Fibroblast of the conjunctiva (primary cell): ENCODE measurements around the gene MINDY4B.

ENCODE experiments used
- DNase-seq: peaks from one replicate; pipeline ENCODE4 v3.0.0-alpha.2; 2010; ENCODE audit warnings: low read depth

MINDY4B gene

DNA sequence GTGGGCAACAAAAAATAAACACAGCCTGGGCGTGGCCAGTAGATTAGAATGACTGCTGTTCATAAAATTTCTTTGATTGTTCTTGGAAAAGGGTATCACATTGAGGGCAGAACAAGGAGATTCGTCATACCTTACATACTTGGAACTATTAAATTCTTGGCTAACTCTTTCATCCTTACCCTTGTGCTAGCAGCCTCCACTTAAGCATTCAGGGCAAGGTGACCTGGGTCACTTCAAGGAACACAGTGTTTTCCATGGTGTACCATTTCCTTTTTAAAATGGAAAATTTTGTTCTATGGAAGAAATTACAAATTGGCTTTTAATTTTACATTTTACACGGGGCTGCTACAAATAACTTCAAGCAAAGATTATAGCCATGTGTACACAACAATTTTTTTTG is 60.8 kb downstream of the MINDY4B start:
- DNase-seq = no peak

DNA sequence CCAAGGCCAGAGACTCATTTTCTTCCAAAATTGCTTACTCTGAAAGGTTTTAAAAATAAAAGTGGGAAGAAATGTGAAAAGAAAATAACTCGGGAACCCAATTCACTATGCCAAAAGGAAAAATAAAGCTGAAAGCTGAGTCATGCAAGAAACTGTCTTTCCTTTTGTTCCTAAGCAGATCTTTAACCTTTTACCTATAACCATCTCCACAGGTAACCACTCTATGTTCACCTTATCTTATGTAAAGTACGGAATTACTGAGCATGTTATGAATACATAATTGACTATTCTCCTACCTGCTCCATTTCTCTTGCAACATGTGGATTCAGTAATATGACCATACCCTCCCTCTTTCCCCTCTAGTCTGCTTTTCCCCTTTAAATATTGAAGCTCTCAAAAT is 62.0 kb downstream of the MINDY4B start:
- no peak for DNase-seq

DNA sequence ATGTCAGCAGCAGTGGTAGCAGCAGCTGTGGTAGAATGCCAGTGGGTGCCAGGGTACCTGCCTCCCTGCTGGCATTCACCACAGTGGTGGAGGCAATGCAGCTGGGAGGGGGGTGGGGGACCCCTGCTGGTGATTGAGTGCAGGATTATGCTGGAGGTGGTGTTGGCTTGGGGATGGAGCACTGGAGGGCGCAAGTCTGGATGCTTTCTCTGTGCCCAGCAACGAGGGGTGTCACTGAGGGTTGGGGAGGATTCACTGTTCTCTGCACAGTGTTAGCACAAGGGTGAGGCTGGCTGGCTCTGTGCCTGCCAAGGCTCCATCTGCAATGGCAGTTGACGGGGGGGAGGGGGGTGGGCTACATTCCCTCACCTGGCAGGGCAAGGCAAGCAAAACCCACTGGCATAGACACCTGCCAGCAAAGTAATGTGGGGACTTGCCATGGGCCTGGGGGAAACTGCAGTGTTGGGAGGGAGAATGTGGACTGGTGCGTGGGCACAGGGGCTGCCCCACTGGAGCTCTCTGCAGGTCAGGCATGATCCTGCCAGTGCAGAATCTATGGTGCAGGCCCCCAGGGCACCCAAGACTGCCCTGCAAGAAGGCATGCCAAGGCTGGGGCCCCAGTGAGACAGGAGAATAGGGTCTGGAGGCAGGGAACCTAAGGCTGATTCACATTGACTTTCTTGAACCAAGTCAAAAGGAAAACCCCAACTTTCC is 64.3 kb downstream of the MINDY4B start:
- no peak for DNase-seq

DNA sequence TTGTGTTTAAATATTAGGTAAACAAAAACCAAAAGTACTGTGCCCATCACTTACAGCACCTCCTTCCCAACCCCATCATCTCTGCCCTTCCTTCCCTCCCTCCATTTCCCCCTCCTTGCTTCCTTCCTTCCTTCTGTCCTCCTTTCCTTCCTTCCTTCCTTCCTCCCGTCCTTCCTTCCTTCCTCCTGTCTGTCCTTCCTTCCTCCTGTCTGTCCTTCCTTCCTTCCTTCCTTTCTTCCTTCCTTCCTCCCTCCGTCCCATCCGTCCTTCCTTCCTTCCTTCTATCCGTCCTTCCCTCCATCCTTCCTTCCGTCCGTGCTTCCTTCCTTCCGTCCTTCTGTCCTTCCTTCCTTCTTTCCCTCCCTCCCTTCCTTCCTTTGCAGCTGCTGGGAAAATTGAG is 74.5 kb downstream of the MINDY4B start:
- no peak for DNase-seq

DNA sequence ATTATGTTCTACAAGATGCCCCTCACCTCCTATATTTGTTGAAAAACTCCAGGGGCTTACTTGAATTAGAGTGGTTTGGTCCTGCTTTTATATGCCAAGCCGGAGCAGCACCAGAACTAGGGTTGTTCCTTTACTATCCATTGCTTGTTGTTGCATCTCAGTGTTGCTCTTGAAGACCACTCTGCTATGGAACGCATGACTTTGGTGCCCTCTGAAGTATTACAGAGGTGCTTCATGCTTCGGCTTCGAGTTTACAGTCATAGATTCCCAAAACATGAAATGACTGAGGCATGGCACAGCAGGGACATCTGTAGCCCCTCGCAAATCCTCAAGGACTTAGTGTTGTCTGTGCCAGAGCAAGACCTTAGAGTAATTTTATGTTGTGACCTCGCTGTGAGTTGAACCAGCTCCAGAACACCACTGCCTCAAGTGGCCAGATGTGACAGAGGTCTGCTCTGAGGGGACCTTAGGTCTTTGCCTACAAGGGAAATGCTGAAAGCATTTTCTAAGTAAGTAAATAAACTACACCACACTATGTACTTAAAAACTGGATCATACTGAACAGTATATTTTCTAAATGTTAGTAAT is 75.1 kb downstream of the MINDY4B start:
- DNase-seq = no peak

DNA sequence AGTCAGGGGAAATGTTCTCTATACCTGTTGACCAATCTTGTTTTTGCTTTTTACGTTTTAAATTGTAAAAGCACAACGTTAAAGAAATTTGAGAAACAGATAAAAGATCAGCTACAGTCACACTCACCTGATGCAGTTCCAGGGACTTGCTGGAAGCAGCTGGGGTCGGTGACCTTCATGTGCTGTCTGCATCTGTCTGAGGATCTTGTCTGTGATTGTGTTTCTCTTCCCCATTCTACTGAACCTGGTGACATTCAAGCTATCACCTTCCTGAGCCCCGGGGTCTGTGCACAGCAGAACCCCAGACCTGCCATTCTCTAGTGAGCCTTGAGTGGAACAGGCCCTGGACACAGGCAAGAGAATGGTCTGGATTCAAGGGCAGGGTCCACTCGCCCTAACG is 75.8 kb downstream of the MINDY4B start:
- DNase-seq = no peak

DNA sequence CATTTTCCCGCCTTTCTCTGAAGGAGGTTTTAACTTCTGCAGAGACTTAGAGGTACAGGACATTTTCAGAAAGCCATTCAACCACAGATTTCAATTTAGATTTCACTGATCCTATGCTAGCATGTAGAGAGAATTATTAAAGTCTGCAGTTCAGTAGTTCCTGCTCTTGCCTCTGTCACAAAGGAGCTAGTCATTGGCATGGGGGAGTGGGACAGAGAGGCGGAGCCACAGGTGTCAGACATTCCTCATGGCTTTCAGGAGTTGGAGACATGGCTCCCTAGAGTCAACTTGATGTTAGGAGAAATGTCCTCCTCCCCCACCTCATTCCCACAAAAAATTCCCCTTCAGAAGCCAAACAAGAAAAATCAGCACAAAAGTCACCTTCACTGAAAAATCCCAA is 76.2 kb downstream of the MINDY4B start:
- DNase-seq = no peak

DNA sequence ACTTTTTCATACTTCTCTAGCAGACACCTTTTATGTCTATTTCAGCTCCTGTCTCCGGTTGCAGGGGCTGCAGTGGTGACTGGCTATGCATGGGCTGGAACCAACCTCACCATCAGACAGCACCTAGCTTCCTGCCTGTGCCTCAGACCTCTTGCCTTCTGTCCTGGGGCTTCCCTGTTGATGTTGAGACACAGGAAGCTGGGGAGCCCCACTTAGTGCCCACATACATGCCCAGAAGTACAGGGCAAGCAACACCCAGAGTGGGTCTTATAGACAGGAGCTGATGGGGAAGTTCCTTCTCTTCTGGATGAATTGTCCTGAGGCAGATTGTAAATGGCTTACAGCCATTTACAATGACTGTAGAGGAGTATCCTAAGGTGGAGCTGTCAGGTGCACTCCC is 77.0 kb downstream of the MINDY4B start:
- no peak for DNase-seq

DNA sequence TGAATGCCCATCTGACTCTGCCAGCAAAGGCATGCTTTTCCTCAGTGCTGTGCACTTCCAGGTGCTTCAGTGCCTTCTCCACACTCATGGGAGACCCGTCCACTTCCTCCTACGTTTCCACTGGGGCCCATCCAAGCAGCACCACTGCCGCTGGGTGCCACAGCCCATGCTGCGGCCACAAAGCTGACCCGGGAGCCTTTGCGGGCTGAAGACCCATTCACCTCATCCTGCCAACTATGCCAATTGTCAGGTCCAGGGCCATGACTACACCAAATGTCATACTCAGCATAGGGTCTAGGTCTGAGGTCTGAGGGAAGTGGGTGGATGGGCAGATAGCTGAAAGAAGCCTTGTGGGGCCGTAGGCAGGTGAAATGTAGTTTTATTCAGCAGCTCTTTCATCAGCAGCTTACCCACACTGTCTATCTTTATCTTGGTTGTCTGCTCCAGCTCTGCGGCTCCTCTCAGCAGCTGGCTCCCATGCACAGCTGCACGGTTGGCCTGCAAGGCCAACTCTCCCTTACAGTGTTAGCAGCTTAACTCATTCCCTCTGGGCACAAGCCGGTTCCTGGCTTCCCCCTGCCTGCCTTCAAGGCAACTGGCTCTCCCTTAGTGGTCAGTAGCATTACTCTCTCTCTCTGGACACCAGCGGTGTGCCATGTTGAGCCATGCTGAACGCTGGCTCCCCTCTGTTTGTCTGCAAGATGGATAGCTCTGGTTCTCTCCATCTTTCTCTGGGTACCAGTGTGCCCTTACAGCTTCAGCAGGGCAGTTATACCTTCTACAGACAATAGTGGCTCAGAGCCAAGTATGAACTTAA is 78.6 kb downstream of the MINDY4B start:
- DNase-seq = no peak

DNA sequence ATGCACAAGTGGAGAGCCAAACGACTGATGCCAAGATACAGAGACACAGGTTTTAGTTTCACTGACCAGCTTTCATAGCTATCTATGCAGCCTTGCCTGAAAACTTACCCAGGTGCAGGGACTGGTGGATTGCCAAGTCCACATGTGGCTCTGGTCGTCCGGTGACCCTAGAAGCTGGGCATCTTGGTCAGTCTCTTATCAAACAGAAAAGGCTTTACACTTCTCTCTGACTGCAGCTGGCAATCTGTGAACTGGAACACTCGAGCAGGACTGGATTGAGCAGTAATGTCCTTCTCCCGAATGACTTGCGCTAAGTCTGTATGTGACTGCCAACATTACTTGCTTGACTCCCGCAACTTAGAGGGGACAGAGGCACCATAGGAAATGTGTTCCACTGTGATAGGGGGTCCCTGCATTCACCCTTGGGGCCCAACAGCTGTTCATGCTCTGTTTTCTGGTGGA is 79.3 kb downstream of the MINDY4B start:
- no peak for DNase-seq

DNA sequence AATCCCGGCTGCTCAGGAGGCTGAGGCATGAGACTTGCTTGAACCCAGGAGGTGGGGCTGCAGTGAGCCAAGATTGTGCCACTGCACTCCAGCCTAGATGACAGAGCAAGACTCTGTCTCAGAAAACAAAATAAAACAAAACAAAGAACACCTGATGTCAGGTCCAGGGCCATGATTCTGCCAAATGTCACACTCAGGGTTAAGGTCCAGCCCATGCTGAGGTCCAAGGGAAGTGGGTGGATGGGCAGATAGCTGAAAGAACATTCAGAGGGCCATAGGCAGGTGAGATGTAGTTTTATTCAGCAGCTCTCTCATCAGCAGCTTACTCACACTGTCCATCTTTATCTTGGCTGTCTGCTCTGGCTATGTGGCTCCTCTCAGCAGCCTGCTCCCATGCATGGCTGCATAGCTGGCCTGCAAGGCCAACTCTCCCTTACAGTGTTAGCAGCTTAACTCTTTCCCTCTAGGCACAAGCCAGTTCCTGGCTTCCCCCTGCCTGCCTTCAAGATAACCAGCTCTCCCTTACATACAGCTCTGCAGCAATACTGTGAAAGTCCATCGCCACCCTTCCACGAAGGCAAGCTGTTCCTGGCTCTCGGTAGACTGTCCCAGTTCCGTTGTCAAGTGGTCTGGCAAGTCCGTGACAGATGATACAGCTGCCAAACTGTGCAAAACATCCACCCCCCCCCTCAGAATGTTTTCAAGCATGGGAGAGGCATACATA is 79.9 kb downstream of the MINDY4B start:
- no peak for DNase-seq

DNA sequence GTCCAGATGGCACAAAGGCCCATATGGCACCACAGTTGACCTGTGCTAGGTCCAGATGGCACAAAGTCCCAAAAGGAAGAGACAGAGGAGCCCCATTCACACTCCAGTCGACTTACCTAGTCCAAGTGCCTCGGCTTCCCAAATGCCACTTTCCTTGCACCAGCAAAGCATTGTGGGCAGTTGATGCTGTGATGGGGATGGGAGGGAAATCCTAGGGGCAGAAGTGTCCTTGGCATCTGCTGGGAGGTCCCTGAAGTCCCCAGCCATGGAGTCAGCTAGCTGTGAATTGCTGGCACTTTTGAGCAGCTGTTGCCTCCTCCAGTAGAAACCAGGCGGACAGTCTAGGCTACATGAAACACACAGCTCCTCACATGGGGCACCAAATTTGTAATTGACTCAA is 82.0 kb downstream of the MINDY4B start:
- DNase-seq = no peak

DNA sequence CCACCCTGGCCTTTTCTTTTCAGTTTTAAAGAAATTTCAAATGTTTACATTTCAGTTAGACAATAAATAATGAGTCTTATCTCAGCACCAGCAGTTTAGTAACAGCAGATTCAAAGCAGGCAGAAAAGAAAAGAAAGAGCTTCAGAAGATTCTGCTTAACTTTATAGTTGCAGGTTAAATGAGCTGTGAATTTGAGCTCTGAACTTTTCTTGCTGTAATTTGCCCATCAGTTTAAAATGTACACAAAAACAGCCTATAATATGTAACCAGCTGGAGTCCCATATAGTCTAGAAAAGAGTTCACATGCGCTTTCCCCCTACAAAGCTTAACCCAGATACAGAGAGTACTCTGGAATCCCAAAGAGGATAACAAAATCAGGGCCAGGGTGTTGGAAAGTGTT is 82.6 kb downstream of the MINDY4B start:
- DNase-seq = no peak
